K562 (cell line): Measurements from ENCODE around the gene TMEM127. TPM values are rescaled to one million over a fixed set of nuclear protein-coding genes. Genes with fewer than 3 reads are reported as not detected.

ENCODE experiments used
- ARID3B ChIP-seq: fragments of 250-450 bp; sonication (Bioruptor Pico); IDR thresholded peaks from 2 replicates; pipeline ENCODE4 v1.4.0; 2020; ENCODE audit warnings: borderline replicate concordance
- CBFA2T3 ChIP-seq: fragments of 450-650 bp; IDR thresholded peaks from 2 replicates; pipeline ENCODE4 v1.6.1; 2017
- CBX5 ChIP-seq: IDR thresholded peaks from 2 replicates; pipeline ENCODE4 v1.6.1; 2014; ENCODE audit warnings: low read depth, borderline replicate concordance
- HMBOX1 ChIP-seq: sonication (generic); IDR thresholded peaks from 2 replicates; pipeline ENCODE4 v1.6.1; 2016
- HMGN3 ChIP-seq: IDR thresholded peaks from 2 replicates; pipeline ENCODE4 v1.6.1; 2011; ENCODE audit warnings: borderline replicate concordance, low read depth, mild to moderate bottlenecking, mixed read lengths, low read length; ENCODE audit not compliant: insufficient read length; ENCODE audit errors: extremely low read depth
- HNRNPUL1 ChIP-seq: fragments of 200-400 bp; formaldehyde crosslinking; IDR thresholded peaks from 2 replicates; pipeline ENCODE4 v1.6.1; 2017; ENCODE audit warnings: low read length
- KAT7 ChIP-seq: sonication (generic); formaldehyde crosslinking; IDR thresholded peaks from 2 replicates; pipeline ENCODE4 v1.8.0; 2022; ENCODE audit warnings: missing genetic modification reagents, mild to moderate bottlenecking, borderline replicate concordance
- MCM5 ChIP-seq: fragments of 450-650 bp; IDR thresholded peaks from 2 replicates; pipeline ENCODE4 v1.6.1; 2016; ENCODE audit warnings: low read depth
- PCBP1 ChIP-seq: fragments of 200-400 bp; formaldehyde crosslinking; IDR thresholded peaks from 2 replicates; pipeline ENCODE4 v1.6.1; 2018; ENCODE audit warnings: mild to moderate bottlenecking, low read depth, low read length; ENCODE audit not compliant: poor library complexity, severe bottlenecking
- POLR2A ChIP-seq: fragments of 450-650 bp; conservative IDR thresholded peaks from 2 replicates; pipeline ENCODE4 v1.6.1; 2016
- SRF ChIP-seq, 2 experiments: fragments of 250-450, 450-650 bp in 1 of 2; sonication (Bioruptor Pico) in 1 of 2; sonication (generic) in 1 of 2; formaldehyde crosslinking; IDR thresholded peaks; 2 replicates each; pipeline versions ENCODE4 v1.5.0 to v1.5.1; 2020 to 2022; ENCODE audit warnings: mild to moderate bottlenecking in 1 of 2, missing genetic modification reagents in 1 of 2
- TARDBP ChIP-seq: fragments of 450-650 bp; IDR thresholded peaks from 2 replicates; pipeline ENCODE4 v1.6.1; 2016
- UBTF ChIP-seq, 2 experiments: IDR thresholded peaks; 2 replicates each; pipeline ENCODE4 v1.6.1; 2012; ENCODE audit warnings: improper control_type of control experiment in 2 of 2, low read depth in 2 of 2, low read length in 2 of 2, borderline replicate concordance in 1 of 2
- XRCC4 ChIP-seq: IDR thresholded peaks from one replicate; pipeline ENCODE4 v1.6.1; 2011; ENCODE audit not compliant: insufficient read depth, insufficient read length; ENCODE audit errors: extremely low read depth
- ZKSCAN1 ChIP-seq: fragments of 150-350 bp; IDR thresholded peaks from 2 replicates; pipeline ENCODE4 v1.6.1; 2016; ENCODE audit warnings: low read depth, low read length
- polyA plus RNA-seq, 8 experiments: library from polyadenylated mRNA; depleted of rRNA in 4 of 8; stranded (reverse) in 5 of 8; unstranded in 3 of 8; fragments of >200 nt; fragmentation: Nextera tagmentation in 2 of 8; fragmentation: Illumina TruSeq in 1 of 8; extraction: Ambion mirVana in 2 of 8; extraction: Trizol in 1 of 8; gene quantifications; 2 replicates each; pipeline versions ENCODE4 v1.2.1 to v1.2.3, GENCODE V29; 2011 to 2014; ENCODE audit warnings: inconsistent platforms in 1 of 8, missing spikeins in 1 of 8
- total RNA-seq, 7 experiments: library from RNA; depleted of rRNA in 6 of 7; stranded (reverse); fragments of >200 nt in 6 of 7; fragmentation: Illumina TruSeq in 2 of 7; extraction: Trizol in 2 of 7; gene quantifications; 2 replicates each; pipeline versions ENCODE4 v1.2.1 to v1.2.3, GENCODE V29; 2011 to 2021; ENCODE audit warnings: low replicate concordance in 1 of 7

Gene TMEM127
- total and polyA plus RNA-seq, 9 of the 15 experiments (the other 6 are each of a cell fraction or from before 2014, with no cell fraction given) = 1.7 to 20.0 (median 9.9) TPM

- TF ChIP-seq HMGN3 = peak; percentile 49
- no peak for TF ChIP-seq XRCC4
- peak in 1 of 2 experiments; percentile 73; a peak in 1 of 4 replicates for TF ChIP-seq UBTF (IDR thresholded peaks at IDR 0.05; ENCODE audit: borderline replicate concordance in 1 of 2, low read depth in 2 of 2, low read length in 2 of 2)
- no peak for TF ChIP-seq ARID3B
- TF ChIP-seq HMBOX1 = no peak
- no peak; the same call in 1 of the 2 replicates for TF ChIP-seq ZKSCAN1
- no peak for TF ChIP-seq TARDBP
- no peak for TF ChIP-seq HNRNPUL1
- no peak for TF ChIP-seq CBFA2T3
- no peak for TF ChIP-seq KAT7 (CRISPR knock-in tag)
- TF ChIP-seq CBX5 = no peak
- TF ChIP-seq PCBP1 = no peak
- TF ChIP-seq POLR2A = peak; percentile 97
- TF ChIP-seq MCM5 = no peak
- TF ChIP-seq SRF (CRISPR knock-in tag; IDR thresholded peaks at IDR 0.05) = 0 out of 4 replicates have a peak, but pooled peaks of 1 of the 2 experiments have one; percentile 33
These were observed 39.5 kb upstream of the TMEM127 start, which contains the start of gene SNRNP200 (continued) for GRCh38 chr2:96305091-96305978.
